ENCODE measurements around the gene BTBD17. TPM values are rescaled to one million over a fixed set of nuclear protein-coding genes. Genes with fewer than 3 reads are reported as not detected.

Gene BTBD17
- polyA plus RNA-seq, 2 of the 4 experiments (the other 2 are of a cell fraction), result not detected

DNA sequence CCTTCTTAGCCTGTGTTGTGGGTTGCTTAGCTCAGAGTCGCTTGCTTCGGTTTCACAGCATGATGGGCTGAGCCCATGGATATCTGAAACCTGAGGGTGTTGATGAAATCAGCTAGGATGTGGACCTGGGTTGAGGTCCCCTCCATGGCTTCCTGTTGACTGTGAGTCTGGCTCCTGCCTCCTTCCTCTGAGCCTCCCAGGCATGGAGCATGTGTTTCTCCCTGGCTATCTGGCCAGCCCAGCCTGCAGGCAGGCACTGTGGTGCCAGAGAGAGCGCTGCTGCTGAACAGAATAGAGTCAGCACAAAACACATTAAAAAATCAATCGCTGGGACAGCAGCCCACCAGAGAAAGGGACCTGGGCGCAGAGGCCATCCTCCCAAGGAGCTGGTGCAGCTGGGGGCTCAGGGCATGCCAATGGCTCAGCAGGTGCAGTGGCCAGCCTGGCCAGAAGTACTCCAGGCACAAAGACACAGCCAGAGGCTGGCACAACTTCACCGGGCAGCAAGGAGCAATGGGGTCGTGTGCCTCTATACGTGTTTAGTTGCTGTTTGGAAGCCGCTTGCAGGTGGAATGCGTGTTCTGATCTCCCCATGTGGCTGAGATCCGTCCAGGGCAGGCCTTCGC, 42.0 kb upstream of the BTBD17 start:
- no peak overlapping the region for H3K4me2 ChIP-seq
- ChIA-PET CTCF (interaction anchor here (1.3 to 15.2 kb wide), 6 partner anchors 9 to 198 kb away, joined by 3 to 138 read pairs (median 6); no protein-coding TSS in a partner anchor), POLR2A (interaction anchor here (0.6 kb wide), 1 partner anchor 478 kb away, joined by 3 read pairs; no protein-coding TSS in a partner anchor)
- no peak for DNase-seq (ENCODE audit: low read depth in 1 of 2, low spot score in 1 of 2)
- no peak overlapping the region for H3K27ac ChIP-seq
- no peak overlapping the region for H3K4me3 ChIP-seq
- WGBS (ENCODE audit: missing lambda C conversion rate), result 73% methylated on average over 12 of the region's 12 CpGs
- FAIRE-seq, result no peak
- peaks cover 7% of the 10 kb centered on the region for H3K4me1 ChIP-seq
- TF ChIP-seq JUN (IDR thresholded peaks at IDR 0.05) (no peak), ATOH8 (CRISPR knock-in tag; IDR thresholded peaks at IDR 0.05; ENCODE audit: low read depth) (no peak), EP300 (IDR thresholded peaks at IDR 0.05) (no peak), MYC (IDR thresholded peaks at IDR 0.05; ENCODE audit: borderline replicate concordance, low read length) (no peak), ESRRA (IDR thresholded peaks at IDR 0.05; ENCODE audit: borderline replicate concordance, low read length) (no peak), NR3C1 (IDR thresholded peaks at IDR 0.05) (no peak)
- no peak for ATAC-seq
- H3K9me3 ChIP-seq, result no peaks in the 10 kb centered on the region

DNA sequence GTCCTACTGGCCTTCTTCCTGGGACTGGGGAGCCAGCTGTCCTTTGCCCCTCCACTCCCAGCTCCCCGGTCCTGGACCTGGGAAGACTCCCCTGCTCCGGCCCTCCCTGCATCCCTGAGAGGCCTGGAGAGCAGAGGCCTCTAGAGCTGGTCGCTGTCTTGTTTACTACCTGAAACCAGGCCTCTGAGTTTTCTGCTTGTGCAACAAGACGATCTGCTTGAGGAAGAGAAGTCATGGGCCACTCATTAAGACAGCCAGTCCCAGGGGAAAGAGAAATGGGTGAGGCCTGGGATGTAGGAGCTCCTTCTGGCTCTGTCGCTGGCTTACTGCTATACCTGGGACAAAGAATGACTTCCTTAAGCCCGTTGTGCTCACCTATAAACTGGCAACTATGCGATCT, 40.4 kb upstream of the BTBD17 start:
- 77% methylated on average over 7 of the region's 7 CpGs for WGBS (ENCODE audit: missing lambda C conversion rate)
- ChIA-PET POLR2A (no interaction called here), CTCF (interaction anchor here (0.9 to 15.2 kb wide), 4 partner anchors 8 to 201 kb away, joined by 4 to 138 read pairs (median 6); no protein-coding TSS in a partner anchor)
- H3K4me2 ChIP-seq, result no peak overlapping the region
- no peaks in the 10 kb centered on the region for H3K4me1 ChIP-seq
- no peak overlapping the region for H3K27ac ChIP-seq
- H3K4me3 ChIP-seq, result no peak overlapping the region
- ATAC-seq, result no peak
- FAIRE-seq, result no peak
- no peak for TF ChIP-seq SREBF2 (IDR thresholded peaks at IDR 0.05)
- no peak for TF ChIP-seq NR3C1 (IDR thresholded peaks at IDR 0.05)
- no peak for TF ChIP-seq POLR2AphosphoS2 (conservative IDR thresholded peaks at IDR 0.05; ENCODE audit: low read length)
- TF ChIP-seq MYC (IDR thresholded peaks at IDR 0.05; ENCODE audit: borderline replicate concordance, low read length), result no peak
- no peak for TF ChIP-seq KDM5A (IDR thresholded peaks at IDR 0.05)
- TF ChIP-seq ZFP36 (IDR thresholded peaks at IDR 0.05; ENCODE audit: borderline replicate concordance, partially characterized antibody), result no peak
- TF ChIP-seq RAD21 (conservative IDR thresholded peaks at IDR 0.05 in 1 of 2, IDR thresholded peaks at IDR 0.05 in 1 of 2), result no peak
- H3K9me3 ChIP-seq, result no peaks in the 10 kb centered on the region
- DNase-seq (ENCODE audit: low read depth in 1 of 2, low spot score in 1 of 2), result no peak

DNA sequence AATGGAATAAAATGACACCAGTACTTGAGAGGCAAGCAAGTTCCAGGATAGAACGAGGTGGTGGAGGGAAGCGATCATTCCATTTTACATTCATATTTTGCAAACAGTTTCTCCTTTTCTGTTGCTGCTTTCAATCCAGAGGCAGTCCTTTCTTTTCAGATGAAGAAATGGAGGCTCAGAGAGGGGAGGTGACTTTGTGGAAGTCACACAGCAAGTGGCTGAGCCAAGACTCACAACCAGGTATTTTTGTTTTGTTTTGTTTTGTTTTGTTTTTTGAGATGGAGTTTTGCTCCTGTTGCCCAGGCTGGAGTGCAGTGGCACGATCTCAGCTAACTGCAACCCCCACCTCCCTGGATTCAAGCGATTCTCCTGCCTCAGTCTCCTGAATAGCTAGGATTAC, 34.9 kb upstream of the BTBD17 start:
- H3K4me2 ChIP-seq, result no peak overlapping the region
- no peak overlapping the region for H3K27ac ChIP-seq
- no peak overlapping the region for H3K4me3 ChIP-seq
- POLR2A ChIA-PET, result no interaction called here
- no peak for ATAC-seq
- H3K9me3 ChIP-seq, result no peaks in the 10 kb centered on the region
- no peak for FAIRE-seq
- peaks cover 5% of the 10 kb centered on the region; the same call in 2 of the 3 replicates for H3K4me1 ChIP-seq
- WGBS (ENCODE audit: missing lambda C conversion rate), result 64% methylated on average over 4 of the region's 4 CpGs
- TF ChIP-seq BHLHE40 (IDR thresholded peaks at IDR 0.05; ENCODE audit: low read depth, low read length) (no peak), CBX2 (IDR thresholded peaks at IDR 0.05; ENCODE audit: borderline replicate concordance, low read depth) (no peak), E2F6 (IDR thresholded peaks at IDR 0.05; ENCODE audit: borderline replicate concordance, low read depth) (no peak), ZFP36 (IDR thresholded peaks at IDR 0.05; ENCODE audit: borderline replicate concordance, partially characterized antibody) (peak; percentile 61), JUNB (IDR thresholded peaks at IDR 0.05) (no peak), RNF2 (IDR thresholded peaks at IDR 0.05; ENCODE audit: borderline replicate concordance, low read depth) (no peak)
- TF ChIP-seq, protein P1, sequence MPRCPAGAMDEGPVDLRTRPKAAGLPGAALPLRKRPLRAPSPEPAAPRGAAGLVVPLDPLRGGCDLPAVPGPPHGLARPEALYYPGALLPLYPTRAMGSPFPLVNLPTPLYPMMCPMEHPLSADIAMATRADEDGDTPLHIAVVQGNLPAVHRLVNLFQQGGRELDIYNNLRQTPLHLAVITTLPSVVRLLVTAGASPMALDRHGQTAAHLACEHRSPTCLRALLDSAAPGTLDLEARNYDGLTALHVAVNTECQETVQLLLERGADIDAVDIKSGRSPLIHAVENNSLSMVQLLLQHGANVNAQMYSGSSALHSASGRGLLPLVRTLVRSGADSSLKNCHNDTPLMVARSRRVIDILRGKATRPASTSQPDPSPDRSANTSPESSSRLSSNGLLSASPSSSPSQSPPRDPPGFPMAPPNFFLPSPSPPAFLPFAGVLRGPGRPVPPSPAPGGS (IDR thresholded peaks at IDR 0.05), result no peak
- no peak for DNase-seq (ENCODE audit: low read depth in 1 of 2, low spot score in 1 of 2)
- CTCF ChIA-PET, result interaction anchor here (7.6 to 11.3 kb wide), 2 partner anchors 13 to 61 kb away, joined by 72 to 127 read pairs; no protein-coding TSS in a partner anchor

Data from A549 (cell line).